ENCODE measurements around the gene DHRS7B. TPM values are rescaled to one million over a fixed set of nuclear protein-coding genes. Genes with fewer than 3 reads are reported as not detected.

DHRS7B gene
- total and polyA plus RNA-seq, 4 donors, result 19.4 to 55.6 (median 31.7) TPM

- ATAC-seq (ENCODE audit: insufficient read depth, low FRiP score) (no peak), DNase-seq (no peak)
- peaks cover 5 to 20% (median 15%) of the 10 kb centered on the region in 4 donors for H3K36me3 ChIP-seq (ENCODE audit: control insufficient read depth in 4 of 4, insufficient read depth in 4 of 4, low read length in 4 of 4)
- no peak overlapping the region for H3K27ac ChIP-seq (ENCODE audit: low read depth in 1 of 2, low read length in 1 of 2)
- no peaks in the 10 kb centered on the region for H3K27me3 ChIP-seq (ENCODE audit: control insufficient read depth in 3 of 3, insufficient read depth in 3 of 3, low read length in 2 of 3)
- peaks cover 0 to 3% (median 0%) of the 10 kb centered on the region in 4 donors for H3K9me3 ChIP-seq (ENCODE audit: control insufficient read depth in 4 of 4, insufficient read depth in 3 of 4, low read length in 3 of 4)
- 74 to 75% methylated on average over 5 of the region's 5 CpGs for WGBS, 2 donors
- TF ChIP-seq, protein P1, sequence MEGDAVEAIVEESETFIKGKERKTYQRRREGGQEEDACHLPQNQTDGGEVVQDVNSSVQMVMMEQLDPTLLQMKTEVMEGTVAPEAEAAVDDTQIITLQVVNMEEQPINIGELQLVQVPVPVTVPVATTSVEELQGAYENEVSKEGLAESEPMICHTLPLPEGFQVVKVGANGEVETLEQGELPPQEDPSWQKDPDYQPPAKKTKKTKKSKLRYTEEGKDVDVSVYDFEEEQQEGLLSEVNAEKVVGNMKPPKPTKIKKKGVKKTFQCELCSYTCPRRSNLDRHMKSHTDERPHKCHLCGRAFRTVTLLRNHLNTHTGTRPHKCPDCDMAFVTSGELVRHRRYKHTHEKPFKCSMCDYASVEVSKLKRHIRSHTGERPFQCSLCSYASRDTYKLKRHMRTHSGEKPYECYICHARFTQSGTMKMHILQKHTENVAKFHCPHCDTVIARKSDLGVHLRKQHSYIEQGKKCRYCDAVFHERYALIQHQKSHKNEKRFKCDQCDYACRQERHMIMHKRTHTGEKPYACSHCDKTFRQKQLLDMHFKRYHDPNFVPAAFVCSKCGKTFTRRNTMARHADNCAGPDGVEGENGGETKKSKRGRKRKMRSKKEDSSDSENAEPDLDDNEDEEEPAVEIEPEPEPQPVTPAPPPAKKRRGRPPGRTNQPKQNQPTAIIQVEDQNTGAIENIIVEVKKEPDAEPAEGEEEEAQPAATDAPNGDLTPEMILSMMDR (IDR thresholded peaks at IDR 0.05; ENCODE audit: control extremely low read depth, extremely low read depth), result no peak
- H3K4me1 ChIP-seq (ENCODE audit: control insufficient read depth in 5 of 5, insufficient read depth in 5 of 5, low read length in 5 of 5), result peaks cover 0 to 9% (median 0%) of the 10 kb centered on the region in 5 donors
- H3K4me3 ChIP-seq, result no peak overlapping the region
- no peak overlapping the region for H3K9ac ChIP-seq (ENCODE audit: insufficient read depth in 1 of 2, low read length in 2 of 2)
Measured at GRCh38 chr17:21183468-21183867, 56.7 kb downstream of the DHRS7B start.

DNA sequence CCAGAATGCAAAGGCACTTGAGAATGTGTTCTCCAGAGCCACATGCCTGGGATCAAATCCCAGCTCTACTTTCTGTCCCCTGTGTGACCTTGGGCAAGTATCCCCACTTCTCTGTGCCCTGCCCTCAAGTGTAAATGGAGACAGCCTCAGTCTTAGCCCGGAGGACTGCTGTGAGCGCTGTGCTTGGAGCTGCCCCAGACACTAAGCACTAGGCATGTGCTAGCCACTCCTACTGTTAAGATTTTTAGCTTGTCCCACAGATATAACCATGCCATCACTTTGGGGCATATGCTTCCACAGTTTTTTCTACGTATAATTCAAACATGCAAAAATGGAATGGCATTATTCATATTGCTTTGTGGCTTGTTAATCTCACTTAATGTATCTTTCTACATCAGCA lies 57.8 kb downstream of the DHRS7B start:
- Histone ChIP-seq H3K4me3 (no peak overlapping the region), H3K9ac (ENCODE audit: insufficient read depth in 1 of 2, low read length in 2 of 2) (no peak overlapping the region), H3K36me3 (ENCODE audit: control insufficient read depth in 4 of 4, insufficient read depth in 4 of 4, low read length in 4 of 4) (peaks cover 5 to 28% (median 22%) of the 10 kb centered on the region in 4 donors), H3K27ac (ENCODE audit: low read depth in 1 of 2, low read length in 1 of 2) (no peak overlapping the region), H3K9me3 (ENCODE audit: control insufficient read depth in 4 of 4, insufficient read depth in 3 of 4, low read length in 3 of 4) (peaks cover 0 to 3% (median 0%) of the 10 kb centered on the region in 4 donors), H3K27me3 (ENCODE audit: control insufficient read depth in 3 of 3, insufficient read depth in 3 of 3, low read length in 2 of 3) (no peaks in the 10 kb centered on the region), H3K4me1 (ENCODE audit: control insufficient read depth in 5 of 5, insufficient read depth in 5 of 5, low read length in 5 of 5) (peaks cover 0 to 9% (median 0%) of the 10 kb centered on the region in 5 donors)
- ATAC-seq (ENCODE audit: insufficient read depth, low FRiP score) (no peak), DNase-seq (no peak)
- TF ChIP-seq, protein P1 (IDR thresholded peaks at IDR 0.05; ENCODE audit: control extremely low read depth, extremely low read depth), result no peak
- 96 to 98% methylated on average over 3 of the region's 3 CpGs for WGBS, 2 donors

- no peak for DNase-seq
- 49 to 96% methylated on average over 1 of the region's 1 CpG for WGBS, 2 donors
- TF ChIP-seq, protein P1 (IDR thresholded peaks at IDR 0.05; ENCODE audit: control extremely low read depth, extremely low read depth), result no peak
Measured at GRCh38 chr17:21185061-21185460, 58.3 kb downstream of the DHRS7B start.

More at GRCh38 chr17:21185061-21185460, 58.3 kb downstream of the DHRS7B start:
- H3K27ac ChIP-seq (ENCODE audit: low read depth in 1 of 2, low read length in 1 of 2), result no peak overlapping the region
- H3K4me1 ChIP-seq (ENCODE audit: control insufficient read depth in 5 of 5, insufficient read depth in 5 of 5, low read length in 5 of 5), result peaks cover 0 to 9% (median 0%) of the 10 kb centered on the region in 5 donors
- H3K27me3 ChIP-seq (ENCODE audit: control insufficient read depth in 3 of 3, insufficient read depth in 3 of 3, low read length in 2 of 3), result no peaks in the 10 kb centered on the region
- H3K36me3 ChIP-seq (ENCODE audit: control insufficient read depth in 4 of 4, insufficient read depth in 4 of 4, low read length in 4 of 4), result peaks cover 5 to 30% (median 22%) of the 10 kb centered on the region in 4 donors
- H3K4me3 ChIP-seq, result no peak overlapping the region
- no peak overlapping the region for H3K9ac ChIP-seq (ENCODE audit: insufficient read depth in 1 of 2, low read length in 2 of 2)
- no peak for ATAC-seq (ENCODE audit: insufficient read depth, low FRiP score)
- H3K9me3 ChIP-seq (ENCODE audit: control insufficient read depth in 4 of 4, insufficient read depth in 3 of 4, low read length in 3 of 4), result peaks cover 0 to 3% (median 0%) of the 10 kb centered on the region in 4 donors
